IPS-18a (cell line): ENCODE measurements around the gene STIP1.
"Not testable (repeated sequence)": the region's sequence is repeated elsewhere in the genome, so short reads cannot be mapped to it uniquely, and the experiment has no call there.

Experiments
- H3K27ac ChIP-seq: one replicate; pipeline ENCODE4 v1.5.1; 2013; ENCODE audit warnings: low read length
- H3K27me3 ChIP-seq: one replicate; pipeline ENCODE4 v1.6.1; 2013; ENCODE audit warnings: mild to moderate bottlenecking, low read length; ENCODE audit not compliant: control insufficient read depth, insufficient read depth
- H3K36me3 ChIP-seq: one replicate; pipeline ENCODE4 v1.6.1; 2013; ENCODE audit warnings: low read depth, low read length; ENCODE audit not compliant: control insufficient read depth
- H3K4me1 ChIP-seq: one replicate; pipeline ENCODE4 v1.6.1; 2013; ENCODE audit warnings: low read depth, low read length; ENCODE audit not compliant: control insufficient read depth
- H3K4me3 ChIP-seq: one replicate; pipeline ENCODE4 v1.5.1; 2013; ENCODE audit warnings: low read length
- H3K9ac ChIP-seq: one replicate; pipeline ENCODE4 v1.6.1; 2013; ENCODE audit warnings: mild to moderate bottlenecking, low read length, moderate library complexity
- H3K9me3 ChIP-seq: one replicate; pipeline ENCODE4 v1.6.1; 2013; ENCODE audit warnings: low read depth, low read length; ENCODE audit not compliant: control insufficient read depth

Gene STIP1

DNA sequence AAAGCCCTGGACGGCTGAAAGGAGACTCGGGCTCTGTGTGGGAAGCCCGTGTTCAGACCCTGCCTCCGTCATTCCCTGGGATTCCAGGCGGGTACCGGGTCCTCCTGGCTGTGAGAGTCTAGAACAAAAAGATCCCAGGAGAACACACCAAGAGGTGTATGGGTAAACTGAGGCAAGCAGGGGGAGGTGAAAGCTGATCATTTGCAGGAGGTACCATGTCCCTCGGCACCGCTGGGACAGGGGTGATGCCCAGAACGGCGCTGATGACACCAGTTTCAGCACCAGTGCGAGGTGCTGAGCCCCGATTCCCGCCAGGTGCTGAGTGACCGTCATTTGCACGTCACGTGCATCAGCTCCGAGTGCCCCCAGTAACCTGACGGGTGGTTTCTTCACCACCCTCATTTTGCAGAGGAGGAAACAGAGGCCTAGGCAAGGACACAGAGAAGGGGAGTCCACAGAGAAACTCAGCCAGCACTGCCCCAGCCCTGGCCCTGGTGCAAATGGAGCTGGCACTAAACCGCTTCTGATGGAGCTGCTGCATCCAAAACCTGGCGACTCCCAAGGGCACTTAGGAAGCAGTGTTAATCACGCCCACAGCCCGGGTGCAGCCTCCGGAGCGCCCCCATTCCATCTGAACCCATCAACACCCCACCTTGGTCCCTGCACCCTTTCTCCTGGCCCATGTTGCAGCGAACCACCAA lies 36.9 kb upstream of the STIP1 start:
- no peak overlapping the region for H3K9ac ChIP-seq

DNA sequence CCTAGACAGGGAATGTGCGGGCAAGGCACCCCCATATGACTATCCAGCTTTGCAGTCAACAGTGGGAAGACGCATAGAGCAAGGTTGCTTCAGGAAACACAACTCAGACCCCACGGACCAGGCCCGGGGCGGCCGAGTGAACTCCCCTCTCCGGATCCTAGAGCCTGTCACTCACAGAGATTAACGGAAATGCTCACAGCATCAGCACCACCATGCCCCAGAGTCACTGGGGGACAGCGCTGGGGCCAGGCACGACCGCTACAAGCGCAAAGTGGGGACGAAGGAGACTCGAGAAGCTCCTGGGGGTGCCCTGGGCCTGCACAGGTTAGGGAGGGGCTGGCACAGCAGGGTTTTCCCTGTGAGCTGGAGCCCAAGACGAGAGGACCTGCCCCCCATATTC lies 35.9 kb upstream of the STIP1 start:
- peaks cover 16% of the 10 kb centered on the region for H3K4me1 ChIP-seq
- no peaks in the 10 kb centered on the region for H3K9me3 ChIP-seq
- H3K9ac ChIP-seq = no peak overlapping the region
- no peaks in the 10 kb centered on the region for H3K36me3 ChIP-seq
- no peak overlapping the region for H3K27ac ChIP-seq
- H3K27me3 ChIP-seq = no peaks in the 10 kb centered on the region
- H3K4me3 ChIP-seq = no peak overlapping the region

More for the DNA sequence above, 36.9 kb upstream of the STIP1 start:
- Histone ChIP-seq H3K36me3 (no peaks in the 10 kb centered on the region), H3K4me3 (no peak overlapping the region), H3K27ac (no peak overlapping the region), H3K27me3 (no peaks in the 10 kb centered on the region), H3K4me1 (peaks cover 13% of the 10 kb centered on the region), H3K9me3 (no peaks in the 10 kb centered on the region)

DNA sequence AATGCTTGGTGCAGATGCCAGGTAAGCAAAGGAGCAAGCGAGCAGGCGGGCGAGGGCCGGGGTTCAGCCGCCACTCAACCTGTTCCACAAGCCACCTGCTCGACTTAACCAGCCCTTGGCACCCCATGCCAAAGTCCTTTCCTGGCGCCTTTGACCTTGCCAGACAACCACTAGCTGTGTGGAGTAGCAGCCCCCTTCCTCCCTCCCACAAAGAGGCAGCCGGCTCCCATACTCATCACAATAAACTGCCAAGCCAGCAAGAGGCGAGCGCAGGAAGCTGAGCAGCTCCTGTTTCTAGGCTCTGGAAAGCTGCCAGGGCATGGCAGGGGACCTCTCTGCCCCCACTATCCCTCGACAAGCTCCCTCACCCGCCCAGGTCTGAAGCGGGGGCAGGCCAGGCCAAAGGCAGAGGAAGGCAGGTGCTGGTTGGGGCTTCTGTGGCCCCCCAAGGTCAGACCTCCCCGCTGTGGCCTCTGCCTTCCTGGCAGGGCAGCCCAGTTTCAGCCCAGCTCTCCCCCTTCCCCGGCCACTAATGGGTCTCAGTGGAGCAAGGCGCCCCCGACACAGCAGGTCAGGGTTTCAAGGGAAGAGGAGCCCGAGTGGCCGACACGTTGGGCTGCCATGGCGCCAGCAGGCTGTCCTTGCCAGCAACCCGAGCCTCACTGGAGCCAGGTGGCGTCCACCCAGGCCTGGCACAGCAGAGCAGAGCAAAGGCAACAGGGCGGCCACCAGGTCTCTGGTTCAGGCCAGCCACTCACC lies 35.3 kb upstream of the STIP1 start:
- Histone ChIP-seq H3K4me1 (peaks cover 16% of the 10 kb centered on the region), H3K27ac (no peak overlapping the region), H3K9me3 (no peaks in the 10 kb centered on the region), H3K9ac (no peak overlapping the region), H3K36me3 (no peaks in the 10 kb centered on the region), H3K27me3 (no peaks in the 10 kb centered on the region), H3K4me3 (no peak overlapping the region)

DNA sequence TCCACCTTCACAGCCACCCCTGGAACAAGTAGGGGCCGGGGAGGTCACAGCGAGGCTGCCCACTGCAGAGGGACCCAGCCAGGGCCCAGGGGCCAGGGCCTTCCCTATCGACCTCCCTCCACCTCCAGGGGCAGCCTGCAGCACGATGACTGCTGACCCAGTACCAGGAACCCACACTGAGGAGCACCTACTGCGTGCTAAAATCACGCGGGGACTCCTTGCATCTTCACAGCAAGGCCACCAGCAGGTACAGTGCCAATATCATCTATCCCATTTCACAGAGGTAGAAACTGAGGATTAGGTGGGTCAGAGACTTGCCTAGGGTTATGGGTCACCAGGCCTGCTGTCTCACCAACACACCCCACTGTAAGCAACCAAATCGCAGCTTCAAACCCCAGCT lies 34.6 kb upstream of the STIP1 start:
- Histone ChIP-seq H3K9me3 (no peaks in the 10 kb centered on the region), H3K27me3 (no peaks in the 10 kb centered on the region), H3K4me1 (peaks cover 16% of the 10 kb centered on the region), H3K36me3 (no peaks in the 10 kb centered on the region), H3K4me3 (no peak overlapping the region), H3K9ac (no peak overlapping the region), H3K27ac (no peak overlapping the region)

DNA sequence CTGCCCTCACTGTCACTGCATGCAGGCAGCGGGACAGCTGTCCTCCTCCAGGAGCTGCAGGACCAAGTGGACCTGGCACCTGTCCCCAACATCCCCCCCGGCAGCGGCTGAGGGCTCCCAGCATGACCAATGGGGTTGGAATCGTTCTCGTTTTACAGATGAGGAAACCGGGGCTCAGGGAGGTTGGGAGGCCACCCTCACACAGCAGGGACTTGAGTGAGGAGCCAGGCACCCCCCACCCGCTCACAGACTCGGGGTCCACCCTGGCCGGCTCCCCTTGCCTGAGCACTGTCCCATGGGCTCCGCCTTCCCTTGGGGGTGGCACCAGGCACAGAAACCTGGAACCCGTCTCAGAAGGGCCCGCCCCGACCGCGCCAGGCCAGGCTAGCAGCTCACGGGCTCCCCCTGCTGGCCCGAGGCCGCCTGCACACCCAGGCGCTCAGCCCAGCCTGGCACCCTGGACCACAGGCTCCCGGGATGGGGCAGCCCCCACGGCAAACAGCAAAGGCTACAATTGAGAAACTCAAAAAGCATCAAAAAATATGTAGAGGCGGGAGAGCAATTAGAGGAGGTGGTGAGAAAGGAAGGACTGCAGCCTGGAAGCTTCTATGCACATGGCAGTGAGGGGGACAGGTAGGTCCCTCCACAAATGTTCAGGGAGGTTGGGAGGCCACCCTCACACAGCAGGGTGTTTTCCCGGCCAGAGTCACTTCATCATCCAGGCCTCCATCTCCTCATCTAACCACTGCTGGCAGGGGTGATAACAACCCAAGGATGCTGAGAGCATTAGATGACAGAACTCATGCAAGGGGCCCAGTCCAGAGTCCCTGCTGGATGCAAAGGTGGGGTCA lies 32.9 kb upstream of the STIP1 start:
- no peaks in the 10 kb centered on the region for H3K27me3 ChIP-seq
- H3K27ac ChIP-seq = no peak overlapping the region
- no peaks in the 10 kb centered on the region for H3K9me3 ChIP-seq
- H3K4me1 ChIP-seq = peaks cover 16% of the 10 kb centered on the region
- no peaks in the 10 kb centered on the region for H3K36me3 ChIP-seq
- H3K9ac ChIP-seq = no peak overlapping the region
- H3K4me3 ChIP-seq = no peak overlapping the region

DNA sequence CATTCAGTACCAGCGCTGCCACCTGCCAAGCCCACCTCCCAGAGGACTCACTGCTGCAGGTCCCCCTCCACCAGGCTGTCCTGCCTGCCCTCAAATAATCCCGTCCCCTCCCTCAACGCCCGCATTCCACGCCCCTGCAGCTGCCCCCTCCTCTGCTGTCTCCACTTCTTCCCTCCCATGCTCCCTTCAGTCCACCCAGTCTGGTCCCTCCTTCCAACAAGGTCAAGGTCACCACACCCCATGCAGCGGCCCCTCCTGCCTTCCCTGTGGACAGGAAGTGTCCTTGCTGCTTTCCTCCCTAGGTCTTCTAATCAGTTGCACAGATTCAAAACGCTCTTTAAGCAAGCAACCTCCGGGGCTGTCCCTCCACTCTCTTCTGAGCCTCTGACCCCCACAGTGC lies 32.2 kb upstream of the STIP1 start:
- Histone ChIP-seq H3K4me3 (no peak overlapping the region), H3K36me3 (no peaks in the 10 kb centered on the region), H3K9me3 (no peaks in the 10 kb centered on the region), H3K9ac (no peak overlapping the region), H3K27me3 (no peaks in the 10 kb centered on the region), H3K4me1 (peaks cover 12% of the 10 kb centered on the region), H3K27ac (no peak overlapping the region)

DNA sequence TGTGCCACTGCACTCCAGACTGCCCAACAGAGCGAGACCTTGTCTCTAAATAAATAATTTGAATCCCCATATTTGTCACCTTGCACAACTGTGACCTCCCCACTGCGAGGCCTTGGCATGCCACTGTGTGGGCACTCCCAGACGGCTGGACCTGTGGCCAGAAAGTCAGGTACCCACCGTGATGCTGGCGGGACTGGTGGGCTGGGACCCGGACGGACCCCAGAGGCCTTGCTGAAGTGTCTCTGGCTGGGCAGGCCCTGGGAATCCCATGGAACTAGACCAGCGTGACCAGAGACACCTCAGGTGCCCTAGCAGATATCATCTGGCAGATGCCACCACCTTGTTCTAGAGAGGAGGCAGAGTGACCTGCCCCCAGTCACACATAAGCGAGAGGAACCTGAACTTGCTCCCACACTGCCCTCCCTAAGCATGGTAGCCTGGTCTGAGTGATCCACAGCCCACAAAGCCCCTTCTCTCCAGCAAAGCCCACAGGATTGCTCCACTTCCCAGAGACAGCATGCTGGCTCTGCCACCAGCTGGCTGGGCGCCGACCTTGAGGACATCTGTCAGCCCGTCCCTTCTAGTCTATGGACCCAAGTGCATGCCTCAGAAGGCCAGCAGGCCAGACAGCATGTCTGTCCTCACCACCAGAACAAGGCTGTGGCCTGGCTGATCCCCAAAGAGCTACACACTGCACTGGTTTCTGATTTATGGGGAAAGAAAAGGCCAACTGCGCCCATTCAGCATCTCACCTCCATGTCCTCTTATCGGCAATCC lies 29.5 kb upstream of the STIP1 start:
- H3K27me3 ChIP-seq = no peaks in the 10 kb centered on the region
- H3K36me3 ChIP-seq = no peaks in the 10 kb centered on the region
- H3K4me1 ChIP-seq = peaks cover 12% of the 10 kb centered on the region
- H3K4me3 ChIP-seq = no peak overlapping the region
- no peak overlapping the region for H3K27ac ChIP-seq
- no peaks in the 10 kb centered on the region for H3K9me3 ChIP-seq
- no peak overlapping the region for H3K9ac ChIP-seq

DNA sequence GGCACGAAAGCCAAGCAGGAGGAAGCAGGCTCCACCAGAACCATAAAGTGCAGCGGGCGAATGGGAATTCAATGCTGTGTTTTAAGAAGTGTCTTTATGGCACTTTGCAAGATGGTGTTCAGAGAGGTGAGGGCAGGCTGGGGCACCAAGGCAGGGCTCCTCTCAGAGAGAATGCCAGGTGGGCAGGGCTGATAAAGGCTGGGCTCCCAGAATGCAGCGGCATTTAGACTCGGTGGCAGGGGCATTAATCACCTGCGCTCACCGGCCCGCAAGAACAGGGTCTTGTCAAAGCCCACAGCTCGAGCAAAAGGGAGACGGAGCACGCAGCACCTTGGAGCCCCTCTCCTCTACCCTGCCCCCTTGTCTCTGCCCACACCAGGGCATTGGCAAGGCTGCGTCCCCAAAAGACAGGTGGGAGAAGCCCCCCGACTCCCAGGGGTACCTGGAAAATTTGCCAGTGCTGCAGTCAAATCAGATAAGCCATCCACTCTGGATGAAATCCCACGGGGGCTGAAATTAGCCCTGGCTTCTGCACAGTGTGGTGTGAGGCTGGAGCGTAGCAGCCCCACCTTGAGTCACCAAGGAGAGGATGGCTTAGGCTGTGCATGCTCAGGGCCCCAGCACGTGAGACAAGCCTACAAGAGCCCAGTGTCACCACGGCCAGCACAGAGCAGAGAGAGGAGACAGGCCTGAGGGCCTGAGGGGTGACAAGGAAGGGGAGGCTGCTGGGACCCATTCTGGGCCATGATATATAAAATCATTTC lies 28.2 kb upstream of the STIP1 start:
- H3K9me3 ChIP-seq = no peaks in the 10 kb centered on the region
- no peaks in the 10 kb centered on the region for H3K36me3 ChIP-seq
- peaks cover 12% of the 10 kb centered on the region for H3K4me1 ChIP-seq
- H3K27me3 ChIP-seq = no peaks in the 10 kb centered on the region
- H3K9ac ChIP-seq = no peak overlapping the region
- no peak overlapping the region for H3K4me3 ChIP-seq
- H3K27ac ChIP-seq = no peak overlapping the region

DNA sequence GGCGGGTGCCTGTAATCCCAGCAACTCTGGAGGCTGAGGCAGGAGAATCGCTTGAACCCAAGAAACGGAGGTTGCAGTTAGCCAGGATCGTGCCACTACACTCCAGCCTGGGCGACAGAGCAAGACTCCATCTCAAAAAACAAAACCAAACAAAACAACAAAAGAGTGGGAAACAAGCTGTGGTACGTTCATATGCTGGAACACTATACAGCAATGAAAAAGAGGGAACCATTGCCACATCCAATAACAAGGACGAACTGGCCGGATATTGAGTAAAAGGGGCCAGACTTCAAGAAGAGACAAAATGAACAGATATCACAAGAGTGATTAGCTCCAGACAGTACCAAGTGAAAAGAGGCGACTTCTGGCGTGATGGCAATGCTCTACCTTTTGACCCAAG lies 24.9 kb upstream of the STIP1 start:
- Histone ChIP-seq H3K9ac (no peak overlapping the region), H3K27ac (no peak overlapping the region), H3K27me3 (peaks cover 4% of the 10 kb centered on the region), H3K9me3 (no peaks in the 10 kb centered on the region), H3K36me3 (no peaks in the 10 kb centered on the region), H3K4me3 (no peak overlapping the region), H3K4me1 (peaks cover 7% of the 10 kb centered on the region)

DNA sequence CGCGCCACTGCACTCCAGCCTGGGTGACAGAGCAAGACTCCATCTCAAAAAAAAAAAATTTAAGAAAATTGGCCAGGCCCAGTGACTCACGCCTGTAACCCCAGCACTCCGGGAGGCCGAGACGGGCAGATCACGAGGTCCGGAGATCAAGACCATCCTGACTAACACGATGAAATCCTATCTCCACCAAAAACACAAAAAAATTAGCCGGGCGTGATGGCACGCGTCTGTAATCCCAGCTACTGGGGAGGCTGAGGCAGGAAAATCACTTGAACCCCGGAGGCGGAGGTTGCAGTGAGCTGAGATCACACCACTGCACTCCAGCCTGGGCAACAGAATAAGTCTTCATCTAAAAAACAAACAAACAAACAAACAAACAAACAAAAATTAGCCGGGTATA lies 23.2 kb upstream of the STIP1 start:
- H3K9ac ChIP-seq, H3K4me3 ChIP-seq, H3K36me3 ChIP-seq, H3K9me3 ChIP-seq, H3K4me1 ChIP-seq, H3K27me3 ChIP-seq, H3K27ac ChIP-seq: not testable (repeated sequence)
